HG03460 (cell line): Measurements from ENCODE around the gene FAM131C.
"Not testable (repeated sequence)": the region's sequence is repeated elsewhere in the genome, so short reads cannot be mapped to it uniquely, and the experiment has no call there.

Experiments used
- ATAC-seq: cut with Tn5 transposase; IDR thresholded peaks from one replicate; pipeline ENCODE4 v1.9.1; 2021; ENCODE audit not compliant: unreplicated experiment

Gene FAM131C

DNA sequence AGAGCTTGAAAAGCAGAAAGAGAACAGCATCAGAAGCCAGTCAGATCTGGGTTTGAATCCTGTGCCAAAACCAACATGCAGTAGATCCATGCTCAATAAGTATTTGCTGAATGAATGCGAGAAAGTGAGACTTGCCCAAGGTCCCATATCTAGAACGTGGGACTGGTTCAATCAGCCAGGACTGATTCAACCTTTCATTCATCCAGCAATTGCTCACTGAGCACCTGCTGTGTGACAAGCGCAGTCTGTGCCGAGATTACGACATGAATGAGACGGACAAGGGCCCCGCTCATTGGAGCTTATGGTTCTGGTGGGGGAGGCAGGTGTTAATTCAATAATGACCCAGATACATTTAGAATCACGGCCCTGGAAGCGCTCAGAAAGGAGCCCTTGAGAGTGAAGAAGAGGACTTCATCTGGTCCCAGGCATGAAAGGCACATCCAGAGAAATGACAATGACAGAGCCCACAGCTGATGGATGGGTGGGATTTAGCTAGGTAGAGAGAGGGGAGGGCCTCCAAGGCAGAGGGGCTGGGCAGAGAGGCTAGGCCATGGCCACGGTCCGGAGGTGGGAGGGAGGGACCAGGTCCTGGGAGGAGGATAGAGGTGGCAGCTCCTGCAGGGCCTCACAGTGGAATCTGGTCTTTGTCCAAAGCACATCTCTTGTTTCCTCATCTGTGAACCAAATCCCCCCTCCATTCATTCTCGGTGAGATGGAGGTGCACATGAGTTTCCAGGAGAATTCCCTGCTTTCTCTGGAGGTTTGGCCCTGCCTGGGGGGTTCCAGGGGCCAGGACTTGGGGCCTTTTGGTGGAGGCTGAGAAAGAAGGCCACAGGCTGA lies 4.2 kb upstream of the FAM131C start:
- ATAC-seq, result no peak

DNA sequence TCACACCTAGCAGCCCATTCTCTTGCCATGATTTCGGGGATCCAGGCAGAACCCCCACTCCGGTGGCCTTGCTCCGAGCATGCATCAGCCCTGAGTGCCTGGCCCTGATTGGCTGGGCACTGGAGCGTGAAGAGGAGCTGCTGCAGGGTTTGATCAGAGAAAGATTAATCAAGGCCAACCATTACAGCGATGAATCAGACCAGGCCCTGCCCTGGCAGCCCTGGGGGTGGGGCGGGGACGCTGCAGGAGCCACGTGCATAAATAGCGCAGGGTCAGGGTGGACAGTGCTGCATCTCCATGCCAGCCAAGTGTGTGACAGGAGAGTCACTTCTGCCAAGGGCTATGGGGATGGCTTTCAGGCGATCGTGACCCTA lies 3.4 kb upstream of the FAM131C start:
- no peak for ATAC-seq

DNA sequence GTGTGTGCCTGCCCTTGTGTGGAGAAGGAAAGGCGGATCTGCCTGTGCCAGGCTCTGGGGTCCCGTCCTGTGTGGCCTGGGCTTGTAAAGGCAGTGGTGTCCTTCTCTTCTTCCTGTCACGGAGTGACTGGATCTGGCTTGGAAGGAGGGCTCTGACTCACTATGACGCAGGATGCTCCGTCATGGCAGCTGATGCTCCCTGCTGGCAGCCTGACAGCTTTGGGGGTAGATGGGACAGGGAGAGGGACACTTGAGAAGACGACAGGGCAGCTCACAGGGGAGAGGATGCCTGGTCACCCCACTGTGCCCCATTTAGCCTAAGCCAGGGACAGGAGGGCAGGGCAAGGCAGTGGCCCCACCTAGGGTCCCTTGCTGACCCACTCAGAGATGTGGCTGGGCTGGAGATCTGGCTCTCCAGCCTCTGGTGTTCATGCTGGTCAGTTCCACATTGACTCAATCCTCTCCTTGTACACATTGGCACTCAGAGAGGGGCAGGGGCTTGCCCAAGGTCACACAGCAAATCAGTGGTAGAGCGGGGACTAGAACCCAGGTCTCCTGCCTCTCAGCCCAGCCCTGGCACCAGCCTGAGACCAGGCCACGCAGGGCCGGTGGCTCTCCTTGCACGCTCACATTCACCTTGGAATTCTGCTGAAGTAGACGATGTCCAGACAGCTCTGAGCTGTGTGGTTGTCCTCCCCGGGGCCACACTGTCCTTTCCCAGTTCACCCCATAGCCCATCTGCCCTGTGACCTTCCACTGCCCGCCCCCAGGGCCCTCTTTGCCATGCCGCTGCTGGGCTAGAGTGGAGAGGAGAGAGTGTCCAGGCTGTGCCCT lies 2.8 kb upstream of the FAM131C start:
- ATAC-seq, result no peak

DNA sequence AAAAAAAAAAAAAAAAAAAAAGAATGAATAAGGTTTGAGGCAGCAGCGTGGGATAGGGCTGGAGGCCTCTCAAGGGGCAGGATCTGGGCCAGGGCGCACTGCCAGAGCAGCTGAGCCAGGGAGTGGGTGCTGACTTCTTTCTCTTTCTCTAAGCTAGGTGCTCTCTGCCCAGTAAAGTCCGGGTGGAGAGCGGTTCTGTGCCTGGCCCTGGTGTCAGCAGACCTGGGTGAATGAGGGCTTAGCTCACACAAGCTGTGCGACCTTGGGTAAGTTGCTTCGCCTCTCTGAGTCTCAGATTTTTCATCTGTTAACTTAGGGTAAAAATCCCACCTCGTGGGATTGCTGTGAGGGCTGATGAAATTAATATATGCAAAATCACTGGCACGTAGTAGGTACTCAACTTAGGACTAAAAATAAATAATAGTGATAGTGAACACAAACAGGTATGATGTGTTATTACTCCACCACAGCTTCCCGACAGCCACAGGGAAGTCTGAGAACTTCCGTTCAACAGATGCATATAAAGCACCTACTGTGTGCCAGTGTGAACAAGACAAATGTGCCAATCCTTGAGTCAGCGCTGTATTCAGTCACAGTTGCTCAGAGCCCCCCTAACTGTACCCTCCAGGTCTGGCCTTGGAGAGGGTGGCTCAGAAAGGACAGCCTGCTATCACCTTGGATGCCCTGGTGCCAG lies 2.0 kb upstream of the FAM131C start:
- ATAC-seq, result no peak

DNA sequence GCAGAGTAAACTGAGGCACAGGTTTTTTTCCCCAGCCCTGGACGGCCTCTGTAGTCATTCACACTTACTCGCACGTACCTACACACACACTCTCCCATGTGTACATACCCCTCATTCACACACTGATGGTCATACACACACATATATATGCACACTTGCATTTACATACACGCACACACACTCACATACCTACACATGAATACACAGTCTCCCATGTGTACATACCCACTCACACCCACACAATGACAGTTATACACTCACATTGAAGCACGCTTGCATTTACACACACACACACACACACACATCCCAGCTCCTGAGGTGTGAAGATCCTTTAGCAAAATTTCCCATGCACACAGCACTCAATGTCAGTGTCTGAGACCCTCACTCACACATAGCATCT lies 766 bp upstream of the FAM131C start:
- no peak for ATAC-seq

DNA sequence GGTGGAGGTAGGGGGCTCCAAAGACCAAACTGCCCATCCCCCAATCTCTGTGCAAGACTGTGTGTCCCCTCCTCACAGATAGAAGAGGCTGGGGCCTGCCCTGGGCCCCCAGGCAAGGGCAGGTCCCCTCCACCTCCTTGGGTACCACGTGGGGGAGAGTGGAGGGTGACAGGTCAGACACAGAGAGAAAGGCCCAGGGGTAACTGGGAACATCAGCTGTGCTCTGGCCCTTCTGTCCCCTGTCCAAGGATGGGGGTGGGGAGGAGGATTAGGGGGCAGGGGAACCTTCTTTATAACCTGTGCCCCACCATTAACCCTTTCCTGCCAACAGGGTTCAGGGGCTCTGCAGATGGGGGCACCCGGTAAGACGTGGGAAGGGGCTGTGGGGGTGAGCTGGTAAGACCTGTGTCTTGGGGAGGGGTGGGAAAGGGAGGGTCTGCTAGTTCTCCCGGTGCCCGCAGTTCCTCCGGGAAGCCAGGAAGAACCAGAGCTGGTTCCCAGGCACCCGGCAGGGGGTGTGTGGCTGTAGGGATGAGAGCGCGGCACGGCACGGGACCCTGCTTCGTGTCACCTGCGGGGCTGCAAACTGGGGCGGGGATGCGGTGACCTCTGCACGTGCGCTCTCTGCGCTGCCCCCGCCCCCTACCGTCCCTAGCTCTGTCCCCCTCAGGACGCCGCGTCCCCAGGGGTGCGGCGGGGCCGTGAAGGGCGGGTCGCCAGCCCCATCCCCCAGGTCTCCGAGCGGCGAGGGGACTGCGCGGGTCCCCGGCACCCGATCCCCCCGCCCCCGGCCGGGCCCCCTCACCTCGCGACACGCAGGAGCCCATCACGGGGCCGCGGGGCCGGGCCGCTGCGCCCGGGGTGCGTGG lies 601 bp downstream of the FAM131C start:
- no peak for ATAC-seq

DNA sequence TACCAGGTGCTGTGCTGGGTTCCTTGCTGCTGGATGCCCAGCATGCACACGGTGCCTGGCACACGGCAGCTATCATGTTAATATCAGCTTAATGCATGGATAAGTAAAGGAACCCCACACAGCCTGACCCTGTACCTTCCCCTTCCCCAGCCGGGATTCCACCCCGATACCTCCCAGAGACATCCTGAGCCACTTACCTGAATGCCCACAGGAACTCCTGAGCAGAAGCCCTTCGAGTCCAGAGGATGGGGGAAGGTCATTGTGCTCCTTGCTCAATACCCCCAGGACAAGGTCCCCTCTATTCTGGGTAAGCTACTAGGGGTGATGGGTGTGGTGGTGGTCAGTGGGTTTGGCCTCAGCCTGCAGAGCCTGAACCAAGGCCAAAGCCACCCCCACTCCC lies 1.4 kb downstream of the FAM131C start:
- ATAC-seq, result no peak

DNA sequence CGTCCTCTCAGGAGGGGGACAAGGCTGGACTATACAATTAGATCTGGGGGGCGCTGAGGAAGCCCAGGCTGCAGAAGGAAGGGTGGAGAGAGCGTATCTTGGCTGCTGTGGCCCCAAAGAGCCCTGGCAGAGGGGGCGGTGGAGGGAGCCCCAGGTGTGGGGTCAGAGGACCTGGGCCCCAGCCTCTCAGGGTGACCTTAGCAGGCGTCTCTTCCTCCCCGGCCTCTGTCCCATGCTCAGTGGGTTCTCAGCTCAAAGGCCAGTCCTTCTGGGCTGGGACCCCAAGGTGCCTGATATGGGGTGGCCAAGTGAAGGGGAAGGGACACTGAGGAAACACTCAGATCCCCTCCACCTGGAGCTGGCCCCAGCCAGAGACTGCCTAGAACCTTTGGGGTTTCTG lies 1.8 kb downstream of the FAM131C start:
- ATAC-seq, result no peak

DNA sequence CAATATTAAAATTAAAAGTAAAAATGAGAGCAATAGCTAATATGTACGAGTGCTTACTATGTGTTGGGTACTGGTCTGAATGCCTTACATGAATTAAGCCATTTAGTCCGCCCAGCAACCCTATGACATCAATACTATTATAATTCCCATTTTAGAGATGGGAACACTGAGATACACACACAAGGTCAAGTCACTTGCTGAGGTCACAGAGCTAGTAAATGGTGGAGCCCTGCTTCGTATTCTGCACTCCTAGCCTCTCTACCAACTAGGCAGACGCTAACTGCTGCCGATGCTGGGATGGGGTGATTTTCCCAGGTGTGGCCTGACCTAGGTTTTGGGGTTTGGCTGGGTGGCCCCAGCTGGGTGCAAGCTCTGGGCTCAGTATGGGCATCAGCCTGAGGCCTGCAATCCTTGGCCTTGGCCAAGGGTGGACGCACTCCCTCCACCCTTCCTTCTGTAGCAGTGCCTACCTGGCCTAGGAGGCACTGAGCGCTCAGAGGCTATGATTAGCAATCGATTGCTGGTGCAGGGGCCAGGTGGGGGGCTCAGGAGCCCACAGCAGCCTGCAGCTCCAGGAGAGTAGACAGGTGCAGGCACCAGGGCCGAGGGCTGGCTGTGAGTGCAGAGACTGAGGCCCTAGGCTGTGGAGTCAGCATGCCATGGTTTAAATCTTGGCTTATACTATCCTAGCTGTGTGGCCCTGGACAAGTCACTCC lies 2.7 kb downstream of the FAM131C start:
- ATAC-seq, result no peak

DNA sequence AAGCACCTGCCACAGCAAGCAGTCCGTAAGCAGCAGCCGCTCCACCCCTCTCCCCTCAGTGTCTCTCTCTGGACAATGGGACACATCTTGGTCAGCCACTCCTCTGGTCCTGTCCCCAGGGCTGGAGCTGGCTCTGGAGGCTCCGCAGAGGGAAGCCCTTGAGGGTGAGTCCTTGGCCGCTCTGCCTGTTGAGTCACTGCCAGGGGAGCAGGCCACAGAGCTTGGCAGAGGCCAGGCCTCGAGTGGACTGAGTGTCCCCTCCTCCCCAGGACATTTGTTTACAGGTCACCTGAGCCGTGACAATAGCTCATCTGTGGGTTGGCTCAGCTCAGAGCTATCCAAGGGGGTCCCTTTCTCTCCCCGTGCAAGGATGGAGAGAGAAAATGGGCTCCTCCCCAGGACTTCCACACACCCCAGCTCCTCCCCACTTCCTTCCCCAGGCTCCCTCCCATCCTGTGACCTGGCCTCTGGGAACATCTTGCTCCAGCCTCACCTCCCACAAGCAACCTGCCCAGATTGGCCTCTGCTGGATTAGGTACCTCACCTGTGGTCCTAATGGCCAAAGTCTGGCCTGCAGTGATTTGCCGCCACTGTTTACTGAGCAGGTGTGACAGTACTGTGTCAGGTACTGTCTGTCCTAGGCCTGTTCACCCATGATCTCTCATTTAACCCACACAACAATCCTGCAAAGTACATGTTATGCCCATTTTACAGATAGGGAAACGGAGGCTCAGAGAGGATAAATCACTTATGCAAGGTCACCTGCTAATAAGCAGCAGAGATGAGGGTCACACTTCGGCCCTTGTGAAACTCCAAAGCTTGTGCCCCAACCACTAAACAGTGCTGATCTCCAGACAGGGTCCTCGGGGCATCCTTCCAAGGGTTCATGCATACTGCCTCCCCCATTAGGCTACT lies 4.8 kb downstream of the FAM131C start:
- ATAC-seq, result no peak

DNA sequence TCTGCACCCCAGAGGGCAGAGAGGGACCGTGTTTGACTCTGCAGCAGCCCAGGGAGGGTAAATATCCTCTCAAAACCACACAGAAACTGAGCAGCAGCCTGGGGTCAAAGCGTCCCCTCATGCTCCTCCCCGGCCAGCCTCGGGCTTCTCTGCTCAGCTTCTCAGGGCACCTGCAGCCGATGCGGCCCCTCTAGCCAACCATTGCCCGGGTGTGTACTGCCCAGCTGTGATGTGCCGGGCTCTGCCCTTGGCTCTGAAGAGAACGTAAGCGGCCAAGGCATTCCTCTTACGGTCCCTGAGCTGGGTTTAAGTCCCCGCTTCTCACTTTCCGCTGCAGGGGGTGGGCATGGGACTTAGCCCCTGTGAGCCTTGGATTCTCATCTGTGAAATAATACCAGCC lies 5.5 kb downstream of the FAM131C start:
- ATAC-seq, result no peak

DNA sequence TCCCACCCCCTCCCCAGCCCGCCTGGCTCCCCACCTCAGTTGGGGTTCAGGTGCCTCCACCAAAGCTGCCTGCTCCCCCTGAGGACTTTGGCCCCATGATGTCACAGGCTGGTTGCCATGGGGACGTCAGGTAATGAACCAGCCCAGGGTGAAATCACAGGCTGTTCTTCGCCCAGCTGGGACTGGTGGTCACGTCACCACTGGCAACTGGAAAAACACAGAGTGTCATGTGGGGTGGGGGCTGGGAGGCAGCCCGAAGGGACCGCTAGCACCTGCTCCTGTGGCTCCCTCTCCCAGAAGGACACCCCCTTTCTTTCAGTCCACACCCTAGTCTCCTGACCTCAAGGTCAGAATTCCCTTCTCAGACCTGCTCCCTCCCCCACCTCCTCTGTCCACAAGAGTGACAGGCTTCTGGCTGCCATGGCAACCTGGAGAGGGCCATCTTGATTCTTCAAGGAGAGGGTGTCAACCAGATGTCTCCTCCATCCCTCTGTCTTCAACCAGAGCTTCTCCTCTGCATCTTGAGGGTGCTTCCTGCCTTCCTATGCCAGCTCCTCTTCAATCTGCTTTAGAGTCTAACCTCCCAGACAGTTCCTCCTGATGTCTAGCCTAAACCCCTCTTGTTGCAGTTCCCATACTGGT lies 6.2 kb downstream of the FAM131C start:
- no peak for ATAC-seq

DNA sequence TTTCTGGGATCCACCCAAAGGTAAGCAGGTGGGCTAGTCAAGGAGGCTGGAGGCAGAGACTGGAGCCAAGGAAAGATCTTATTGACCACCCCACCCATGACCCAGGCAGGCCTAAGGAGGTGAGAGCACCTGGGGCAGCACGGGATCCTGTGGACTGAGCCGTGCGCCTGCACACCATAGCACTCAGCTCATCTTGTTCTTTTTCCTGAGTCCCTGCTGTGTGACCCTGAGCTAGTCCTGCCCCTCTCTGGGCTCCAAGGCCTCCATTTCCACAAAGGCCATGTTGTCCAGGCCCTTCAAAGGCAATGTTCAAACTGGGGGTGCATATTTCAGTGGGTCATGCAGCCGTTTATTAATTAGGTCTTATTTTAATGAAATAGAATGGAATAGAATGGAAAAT lies 7.2 kb downstream of the FAM131C start:
- no peak for ATAC-seq

DNA sequence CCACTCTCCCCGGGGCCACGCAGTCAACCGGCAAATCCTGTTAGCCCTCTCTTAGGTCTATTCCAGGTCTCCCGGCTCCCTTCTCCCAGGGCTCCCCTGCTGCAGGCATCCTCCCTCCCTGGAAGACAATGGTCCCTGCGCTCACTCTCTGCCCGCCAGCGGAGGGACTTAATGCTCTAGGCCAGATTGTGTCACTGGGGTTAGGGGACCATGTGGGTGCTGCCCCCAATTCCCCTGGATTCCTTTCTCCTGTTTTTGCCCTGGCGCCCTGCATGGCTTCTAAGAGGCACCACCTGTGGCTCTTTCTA lies 8.2 kb downstream of the FAM131C start:
- no peak for ATAC-seq

DNA sequence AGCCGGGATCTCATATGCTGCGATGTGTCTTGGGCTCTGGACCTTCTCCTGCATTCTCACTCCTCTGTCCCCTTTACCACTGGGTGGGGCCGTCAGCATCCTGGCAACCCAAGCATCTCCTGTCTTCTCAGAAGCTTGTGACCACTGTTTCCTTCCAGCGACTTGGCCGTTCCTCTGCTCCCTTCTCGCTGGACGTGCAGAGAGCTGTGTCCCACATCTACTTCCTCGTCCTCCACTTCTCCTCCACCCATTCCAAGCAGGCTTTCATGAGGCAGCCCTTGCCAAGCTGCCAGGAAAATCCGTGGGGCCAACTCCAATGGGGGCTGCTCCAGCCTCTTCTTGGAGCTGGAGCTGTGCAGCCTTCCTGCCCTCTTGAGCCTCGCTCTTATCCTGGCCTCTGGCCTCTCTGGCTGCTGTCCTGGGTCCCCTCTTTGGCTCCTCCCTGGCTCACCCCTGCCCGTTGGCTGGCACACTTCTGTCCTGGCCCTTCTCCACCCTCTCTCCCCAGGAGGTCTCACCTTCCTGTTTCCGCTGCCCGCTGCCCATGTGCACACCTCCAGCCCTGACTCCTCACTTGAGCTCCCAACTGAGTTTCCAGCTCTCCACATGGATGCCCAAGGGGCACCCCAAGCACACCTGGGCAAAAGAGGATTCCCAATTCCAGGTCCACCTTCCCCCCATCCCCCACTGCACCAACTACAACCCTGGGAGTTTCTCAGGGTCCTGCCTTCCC lies 8.7 kb downstream of the FAM131C start:
- ATAC-seq, result no peak

DNA sequence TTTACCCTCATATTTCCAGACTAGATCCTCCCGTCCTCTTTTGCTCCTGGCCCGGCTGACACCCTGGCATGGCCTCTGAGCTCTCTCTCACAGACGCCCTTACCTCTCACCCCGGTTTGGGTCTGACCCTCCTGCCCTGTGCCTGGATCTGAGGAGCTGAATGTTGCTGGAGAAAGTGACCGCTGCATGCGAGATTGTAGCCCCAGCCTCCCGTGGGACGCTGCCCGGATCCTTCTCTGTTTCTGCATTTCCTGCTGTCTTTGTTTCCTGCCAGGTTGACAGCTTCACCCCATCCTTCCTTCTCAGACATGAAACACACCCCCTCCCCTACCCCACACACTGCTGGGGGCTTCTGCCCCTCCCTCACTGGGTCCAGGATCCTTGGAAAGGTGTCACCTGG lies 9.5 kb downstream of the FAM131C start:
- no peak for ATAC-seq

DNA sequence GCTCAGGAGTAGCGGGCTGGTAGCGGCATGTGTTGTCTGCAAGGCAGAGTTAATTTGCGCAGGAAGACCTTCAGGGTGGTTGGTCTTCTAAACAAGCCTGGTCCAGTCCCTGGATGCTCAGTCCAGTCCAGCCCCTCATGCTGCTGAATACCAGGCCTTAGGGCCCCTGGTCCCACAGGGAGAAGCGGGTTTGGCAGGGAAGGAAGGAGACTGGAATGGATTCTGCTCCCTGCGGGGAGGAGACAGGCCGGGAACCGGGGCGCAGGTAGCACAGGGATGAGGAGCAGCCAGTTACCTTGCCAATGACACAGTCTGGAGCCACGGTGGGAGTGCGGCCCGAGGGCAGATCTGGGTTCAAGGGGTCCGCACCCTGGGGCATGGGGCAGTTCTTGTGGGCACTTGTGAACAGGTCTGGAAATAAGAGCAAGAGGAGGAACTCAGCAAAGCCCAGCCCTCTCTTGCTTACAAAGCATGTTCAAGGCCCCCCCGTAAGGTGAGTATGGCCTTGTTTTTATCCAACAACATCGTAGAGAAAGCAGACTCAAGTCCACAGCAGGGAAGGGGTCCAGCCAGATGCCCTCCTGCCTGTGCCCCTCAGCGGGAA lies 10.1 kb downstream of the FAM131C start:
- no peak for ATAC-seq

DNA sequence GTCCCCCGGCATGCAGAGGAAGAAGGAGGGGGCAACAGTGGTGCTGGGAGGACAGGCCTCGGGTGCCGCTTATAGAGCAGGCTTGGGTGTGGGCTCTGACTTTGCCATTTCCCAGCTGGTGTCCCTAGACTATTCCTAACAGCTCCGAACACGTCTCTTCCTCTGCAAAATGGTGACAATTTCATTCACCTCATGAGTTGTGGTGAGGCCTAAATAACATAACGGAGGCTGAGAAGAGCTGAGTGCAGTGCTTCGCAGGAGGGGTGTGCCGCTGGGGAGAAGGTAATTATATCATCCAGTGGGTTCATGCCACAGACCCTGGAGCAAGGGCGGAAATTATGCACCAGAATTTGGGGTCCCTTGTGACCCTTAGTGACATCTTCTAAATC lies 10.8 kb downstream of the FAM131C start:
- not testable (repeated sequence) for ATAC-seq
